Activated T-helper 1 cell treated with anti-CD3 and anti-CD28 coated beads, Interleukin-2, amount 50 U/mL, for 16 hours (primary cell): Measurements from ENCODE around the gene TUBGCP5.

Source experiments
- DNase-seq, 2 donors: peaks; one replicate each; pipeline ENCODE4 v3.0.0-alpha.2; 2020; ENCODE audit warnings: low read depth in 1 of 2, low spot score in 1 of 2

TUBGCP5 gene

DNA sequence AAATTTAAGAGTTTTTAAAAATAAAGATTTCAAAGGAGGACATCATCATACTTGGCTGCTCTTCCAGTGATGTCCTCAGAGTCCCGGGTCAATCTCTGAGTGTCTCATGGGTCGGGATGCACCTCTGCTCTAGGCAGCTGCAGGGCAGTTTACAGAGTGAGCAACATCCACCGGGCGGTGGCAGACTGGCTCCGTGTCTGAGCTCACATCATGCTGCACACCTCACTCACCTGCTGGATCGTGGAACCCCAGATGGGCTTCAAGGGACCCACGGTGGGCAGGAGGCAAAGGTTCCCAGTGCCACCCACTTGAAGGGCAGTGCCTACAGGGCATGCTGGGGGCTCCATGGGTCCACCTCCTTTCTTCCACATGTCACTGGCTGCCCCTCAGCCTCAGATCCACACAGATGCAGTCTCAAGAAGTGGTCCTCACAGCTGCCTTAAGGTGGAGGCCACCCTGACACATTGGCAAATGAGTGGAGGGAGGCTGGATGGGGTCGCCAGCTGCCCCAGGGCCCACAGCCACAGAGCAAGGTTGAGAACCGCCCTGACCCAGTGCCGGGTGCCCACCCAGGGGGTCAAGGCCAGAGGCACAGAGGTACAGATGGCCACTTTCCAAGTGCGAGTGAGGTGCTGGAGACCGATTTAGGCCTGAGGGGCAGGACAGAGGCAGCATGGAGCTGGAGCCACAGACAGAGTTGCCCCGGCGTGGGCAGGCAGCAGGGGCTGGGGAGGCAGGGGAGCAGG, 84.4 kb downstream of the TUBGCP5 start:
- DNase-seq, result no peak

DNA sequence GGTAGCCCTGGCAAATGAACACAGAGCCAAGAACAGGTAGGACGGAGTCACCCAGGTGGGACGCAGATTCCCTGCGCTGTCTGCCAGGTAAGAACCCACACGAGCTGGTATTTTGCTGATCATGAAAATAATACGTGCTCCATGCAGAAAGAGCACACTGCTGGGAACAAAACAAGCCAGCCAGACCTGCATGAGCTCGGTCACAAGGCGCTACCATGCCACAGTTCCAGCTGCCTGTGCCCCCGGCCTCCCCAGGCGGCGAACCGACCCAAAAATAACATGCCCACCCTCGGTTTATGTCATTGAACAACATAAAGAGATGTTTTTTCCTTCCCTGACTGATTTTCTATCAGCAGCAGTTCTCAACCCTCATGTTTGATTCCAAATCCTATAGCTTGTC, 85.0 kb downstream of the TUBGCP5 start:
- no peak for DNase-seq

DNA sequence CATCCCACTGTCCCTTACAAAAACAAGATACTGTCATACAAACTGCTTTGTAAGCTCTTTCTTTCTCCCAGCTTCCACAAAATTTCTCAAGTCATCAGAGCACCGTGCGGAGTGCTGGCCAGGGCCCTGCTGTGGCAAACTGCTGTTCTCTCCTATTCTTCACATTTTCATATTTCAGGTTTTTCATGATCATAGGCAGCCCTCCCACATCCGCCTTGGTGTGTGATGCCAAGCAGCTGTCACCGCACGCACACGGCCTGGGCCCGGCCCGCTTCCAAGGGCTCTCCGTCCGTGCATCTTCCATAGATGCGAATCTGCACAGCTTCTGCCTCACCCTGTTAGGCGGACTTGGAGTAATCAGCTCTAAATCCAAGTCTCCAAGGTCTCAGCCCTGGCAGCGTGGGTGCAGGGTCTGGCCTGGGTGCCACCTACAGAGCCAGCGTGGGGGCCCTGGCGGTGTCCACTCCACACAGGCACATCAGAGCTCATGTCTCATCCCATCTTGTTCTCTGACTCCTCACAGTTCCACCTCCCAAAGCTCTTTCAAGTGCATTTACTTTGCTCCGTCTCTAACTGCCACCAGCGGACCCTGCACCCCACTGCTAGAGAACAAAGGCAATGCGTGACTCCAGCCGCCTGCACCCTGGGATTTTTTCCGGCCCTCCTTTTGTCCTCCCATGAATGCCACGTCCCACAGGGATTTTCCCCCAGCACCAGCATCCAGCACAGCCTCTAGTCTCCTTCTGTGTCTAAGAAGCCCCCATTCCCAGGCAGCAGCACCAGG, 86.4 kb downstream of the TUBGCP5 start:
- DNase-seq, result no peak

DNA sequence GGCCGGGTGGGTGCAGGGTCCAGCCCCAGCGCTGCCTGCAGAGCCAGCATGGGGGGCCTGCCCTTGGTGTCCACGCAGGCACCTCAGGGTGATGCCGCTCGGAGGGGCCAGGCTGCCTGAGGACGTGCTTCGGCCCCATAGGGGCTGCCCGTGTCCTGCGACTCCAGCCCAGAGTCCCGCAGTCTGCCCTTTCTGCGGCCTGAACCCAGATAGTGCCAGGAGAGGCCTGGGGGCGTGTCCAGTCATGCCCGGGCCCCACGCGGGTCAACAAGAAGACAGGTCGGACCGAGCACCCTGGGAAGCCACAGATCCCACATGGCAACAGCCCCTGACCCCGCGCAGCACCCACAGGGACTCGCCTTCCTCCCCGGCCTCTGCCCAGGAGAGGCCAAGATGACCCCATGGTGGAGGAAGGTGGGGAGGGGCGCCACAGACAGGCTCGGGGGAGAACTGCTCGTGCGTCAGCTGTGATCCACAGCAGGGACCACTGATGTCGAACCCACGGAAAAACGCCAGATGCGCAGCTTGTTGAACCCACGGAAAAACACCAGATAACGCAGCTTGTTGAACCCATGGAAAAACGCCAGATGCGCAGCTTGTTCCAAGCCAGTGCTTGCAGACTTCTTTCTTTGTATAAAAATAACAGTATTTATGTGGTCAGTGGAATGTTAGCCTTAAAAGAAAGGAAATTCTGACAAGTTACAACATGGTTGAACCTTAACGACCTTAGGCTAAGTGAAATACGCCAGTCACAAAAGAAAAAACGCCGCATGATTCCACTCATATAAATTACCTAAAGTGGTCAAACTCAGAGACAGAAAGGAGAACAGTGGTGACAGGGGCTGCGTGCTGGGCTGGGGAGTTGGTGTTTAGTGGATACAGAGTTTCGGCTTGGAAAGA, 87.7 kb downstream of the TUBGCP5 start:
- DNase-seq, result no peak

DNA sequence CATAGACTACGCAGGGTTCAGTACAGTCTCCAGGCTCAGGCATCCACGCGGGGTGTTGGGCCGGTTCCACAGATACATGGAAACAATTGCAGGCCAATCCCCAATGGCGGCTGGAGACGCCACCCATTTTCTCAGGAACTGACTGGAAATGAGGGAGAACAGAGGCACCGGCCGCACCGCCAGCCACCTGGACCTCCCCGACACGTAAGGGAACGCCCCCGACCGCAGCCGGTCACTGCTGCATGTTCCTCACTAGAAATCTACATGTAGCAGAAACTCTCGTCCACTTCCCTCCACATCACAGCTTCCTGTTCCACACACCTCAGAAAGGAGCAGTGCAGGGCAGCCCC, 88.4 kb downstream of the TUBGCP5 start:
- no peak for DNase-seq

DNA sequence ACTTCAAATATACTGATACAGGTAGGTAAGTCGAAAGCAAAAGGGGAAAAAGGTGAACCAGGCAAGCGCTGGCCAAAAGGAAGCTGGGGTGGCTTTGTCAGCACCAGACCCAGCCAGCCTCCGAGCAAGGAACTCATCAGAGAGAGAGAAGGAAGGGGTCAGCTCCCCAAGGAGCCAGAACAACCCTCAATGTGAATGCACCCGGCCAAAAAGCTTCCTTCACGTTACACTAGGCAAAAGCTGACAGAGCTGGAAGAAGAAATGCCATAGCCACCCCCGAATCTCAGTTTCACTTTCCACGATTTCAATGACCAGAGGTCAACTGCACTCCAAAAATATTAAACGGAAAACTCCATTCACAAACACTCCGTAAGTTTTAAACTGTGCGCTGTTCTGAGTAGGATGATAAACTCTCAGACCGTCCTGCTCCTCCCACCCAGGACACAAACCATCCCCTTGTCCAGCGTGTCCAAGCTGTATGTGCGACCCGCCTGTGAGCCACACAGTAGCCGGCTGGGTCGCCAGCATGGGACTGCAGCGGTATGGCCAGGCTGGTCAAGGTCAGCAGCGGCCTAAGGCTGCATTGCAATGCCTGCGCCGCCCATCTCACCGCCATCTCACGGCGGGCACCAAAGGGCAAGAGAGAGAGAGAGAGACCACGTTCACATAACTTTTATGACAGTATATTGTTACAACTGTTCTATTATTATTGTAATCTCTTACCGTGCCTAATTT, 88.9 kb downstream of the TUBGCP5 start:
- DNase-seq, result no peak
